Tongue (tissue), 2 donors: ENCODE measurements around the gene UBE2Q2. TPM values are rescaled to one million over a fixed set of nuclear protein-coding genes. Genes with fewer than 3 reads are reported as not detected.
"Not testable (repeated sequence)": the region's sequence is repeated elsewhere in the genome, so short reads cannot be mapped to it uniquely, and the experiment has no call there.

Experiments used
- DNase-seq: peaks from one replicate; pipeline ENCODE4 v3.0.0-alpha.2; 2015
- total RNA-seq: library from RNA; depleted of rRNA; stranded (reverse); fragments of >200 nt; gene quantifications from one replicate; pipeline ENCODE4 v1.2.3, GENCODE V29; 2014

UBE2Q2 gene
- total RNA-seq, result 51.0 TPM

DNA sequence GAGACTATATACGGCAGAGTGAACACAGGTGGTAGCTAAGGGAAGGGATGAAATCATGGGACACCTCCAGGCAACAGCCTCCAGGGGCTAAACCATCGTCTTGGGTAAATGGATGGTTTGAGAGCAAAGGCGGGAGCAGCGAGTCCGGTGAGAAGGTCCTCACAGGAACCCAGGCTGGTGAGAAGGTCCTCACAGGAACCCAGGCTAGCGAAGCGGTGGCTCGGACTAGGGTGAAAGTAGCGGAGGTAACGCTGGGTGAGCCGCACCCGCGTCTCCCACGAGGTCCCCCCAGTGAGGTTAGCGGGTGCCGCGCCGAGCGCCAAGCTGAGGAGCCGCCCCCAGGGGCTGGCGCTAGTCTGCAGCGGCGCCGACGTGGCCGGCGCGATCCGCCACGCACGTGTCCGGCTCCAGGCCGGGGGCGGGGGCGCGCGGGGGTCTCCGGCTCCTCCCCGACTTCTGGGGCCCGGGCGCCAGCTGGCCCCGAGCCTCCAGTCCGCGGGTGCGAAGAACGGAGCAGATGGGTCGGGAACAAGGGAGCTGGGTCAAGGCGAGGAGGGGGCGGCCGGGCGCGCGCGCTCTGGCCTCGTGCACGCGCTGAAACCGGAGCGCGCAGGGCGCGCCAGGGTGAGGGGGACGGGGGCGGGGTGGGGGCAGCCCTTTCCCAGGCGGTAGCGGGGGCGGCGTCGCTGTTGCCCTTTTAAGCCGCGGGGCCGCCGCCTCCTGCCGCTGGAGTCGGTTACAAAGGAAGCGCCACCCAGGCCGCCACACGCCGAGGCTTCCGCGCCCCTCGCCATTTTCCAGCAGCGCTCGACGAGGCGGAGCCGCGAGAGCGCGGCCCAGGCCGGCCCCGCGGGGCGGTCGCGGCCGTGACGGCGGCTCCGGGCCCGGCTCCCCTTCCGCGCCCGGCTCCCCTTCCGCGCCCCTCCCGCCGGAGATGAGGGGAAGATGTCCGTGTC is at the start of gene UBE2Q2:
Gene UBE2Q2, plus strand, starts transcription at position 726 of the 956 bp plus-strand sequence. Its CDS starts 220 bp downstream, at position 946.
- DNase-seq, result peak; percentile 86

DNA sequence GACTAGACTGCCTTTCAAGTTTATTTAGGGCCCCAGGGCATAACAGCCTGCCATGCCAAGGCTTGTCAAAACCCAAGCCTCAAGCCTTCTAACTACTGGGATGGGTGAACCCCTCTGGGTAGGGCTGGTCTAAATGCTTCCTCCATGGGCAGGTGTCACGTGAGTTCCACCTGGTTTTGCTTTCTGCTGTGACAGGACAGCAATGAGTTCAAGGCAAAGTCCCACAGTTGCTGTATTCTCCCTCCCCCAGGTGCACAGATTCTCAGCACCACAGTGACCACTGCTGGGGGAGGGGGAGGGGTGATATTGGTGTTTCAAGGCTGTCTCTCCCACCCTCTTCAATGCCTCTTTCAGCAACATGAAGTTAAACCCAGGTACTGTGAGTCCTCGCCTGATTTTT is 46.9 kb upstream of the UBE2Q2 start:
- no peak for DNase-seq

DNA sequence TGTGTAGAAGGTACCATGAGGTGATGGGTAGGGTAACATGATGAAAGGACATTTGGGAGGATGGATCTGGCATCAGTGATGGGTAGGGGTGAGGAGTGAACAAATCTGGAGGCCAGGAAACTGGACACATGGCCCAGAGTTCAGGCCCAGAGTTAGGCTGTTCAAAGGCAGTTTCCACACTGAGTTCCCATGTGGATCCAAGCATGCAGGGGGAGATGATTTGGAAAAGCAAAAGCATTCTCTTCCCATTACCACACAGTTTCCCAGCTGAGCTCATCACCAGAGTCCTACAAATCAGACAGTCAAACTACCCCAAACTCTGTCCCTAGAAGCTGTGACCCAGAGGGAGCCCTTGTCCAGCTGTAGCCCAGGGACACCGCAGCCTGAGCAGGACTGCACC is 46.1 kb upstream of the UBE2Q2 start:
- DNase-seq, result not testable (repeated sequence)

DNA sequence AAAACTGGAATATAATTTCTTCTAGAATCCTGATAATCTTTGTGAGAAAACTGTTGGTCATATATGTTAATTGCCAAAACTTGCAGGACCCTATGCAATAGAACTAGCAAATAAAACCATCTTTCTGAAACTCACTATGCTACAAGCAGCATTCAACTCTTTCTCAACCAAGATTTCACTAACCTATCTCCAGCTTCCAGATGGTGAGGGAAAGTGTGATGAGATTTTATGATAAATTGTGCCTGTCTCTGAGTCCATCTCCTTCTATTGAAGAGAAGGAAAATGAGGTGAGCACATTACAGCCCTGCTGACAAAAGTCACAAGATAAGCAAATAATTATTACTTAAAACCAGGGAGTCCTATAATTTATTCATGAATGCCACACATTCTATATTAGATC is 44.1 kb upstream of the UBE2Q2 start:
- no peak for DNase-seq

DNA sequence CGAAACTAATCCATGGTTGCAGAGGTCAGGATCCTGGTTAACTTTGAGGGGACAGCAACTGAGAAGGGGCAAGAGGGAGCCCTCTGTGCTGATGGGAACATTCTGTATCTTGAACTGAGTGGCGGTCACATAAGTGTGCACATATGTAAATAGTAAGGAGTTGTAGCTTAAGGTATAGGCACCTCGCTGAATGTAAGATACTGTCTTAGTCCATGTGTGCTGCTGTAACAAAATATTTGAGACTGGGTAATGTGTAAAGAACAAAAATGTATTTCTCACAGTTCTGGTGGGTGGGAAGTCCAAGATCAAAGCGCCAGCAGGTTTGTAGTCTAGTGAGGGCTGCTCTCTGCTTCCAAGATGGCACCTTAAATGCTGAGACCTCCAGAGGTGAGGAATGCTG is 42.8 kb upstream of the UBE2Q2 start:
- DNase-seq, result not testable (repeated sequence)

DNA sequence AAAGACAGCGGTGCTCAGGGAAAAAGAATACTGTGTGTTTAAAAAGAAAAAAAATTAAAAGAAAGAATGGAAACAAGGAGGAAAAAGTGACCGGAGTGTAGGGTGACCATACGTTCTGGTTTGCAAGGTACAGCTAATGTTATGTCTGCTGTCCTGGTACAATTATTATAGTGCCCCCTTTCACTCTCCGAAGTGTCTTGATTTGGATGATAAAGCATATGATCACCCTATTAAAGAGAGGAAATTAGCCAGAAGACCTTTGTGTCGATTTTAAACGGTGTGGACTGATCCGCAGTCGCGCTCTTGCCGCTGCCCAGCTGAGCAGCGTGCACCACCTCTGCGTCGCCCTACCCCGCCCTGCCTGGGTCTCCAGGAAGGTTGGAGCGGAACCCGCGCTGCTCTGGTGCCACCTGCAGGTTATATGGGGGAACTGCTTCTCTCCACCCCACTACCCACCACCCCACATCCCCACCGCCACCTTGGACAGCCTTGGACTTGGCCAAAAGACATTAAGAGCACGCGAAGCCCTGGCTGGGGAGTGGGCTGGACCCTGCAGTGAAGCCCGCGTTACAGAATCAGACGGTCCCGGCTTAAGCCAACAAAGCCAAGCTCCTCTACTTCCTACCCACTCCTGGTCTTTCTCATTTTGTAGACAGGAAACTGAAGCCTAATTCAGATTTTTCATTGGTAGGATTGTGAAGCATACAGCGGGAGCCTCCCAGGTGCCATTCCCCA is 41.2 kb upstream of the UBE2Q2 start:
- peak; percentile 90 for DNase-seq

DNA sequence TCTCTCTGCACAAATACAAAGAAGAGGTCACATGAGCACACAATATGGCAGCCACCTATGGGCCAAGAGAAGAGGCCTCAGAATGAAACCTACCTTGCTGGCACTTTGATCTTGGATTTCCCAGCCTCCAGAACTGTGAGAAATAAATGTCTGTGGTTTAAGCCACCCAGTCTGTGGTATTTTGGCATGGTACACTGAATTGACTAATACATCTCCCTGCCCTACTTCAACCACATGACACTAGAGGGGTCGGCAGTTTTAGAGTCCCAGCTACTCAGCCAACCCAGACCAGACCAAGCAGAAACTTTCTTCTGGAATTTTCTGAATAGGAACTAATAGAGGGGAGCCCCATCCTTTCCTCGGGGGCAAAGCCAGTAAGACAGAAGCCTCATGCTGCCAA is 35.8 kb upstream of the UBE2Q2 start:
- DNase-seq, result not testable (repeated sequence)

DNA sequence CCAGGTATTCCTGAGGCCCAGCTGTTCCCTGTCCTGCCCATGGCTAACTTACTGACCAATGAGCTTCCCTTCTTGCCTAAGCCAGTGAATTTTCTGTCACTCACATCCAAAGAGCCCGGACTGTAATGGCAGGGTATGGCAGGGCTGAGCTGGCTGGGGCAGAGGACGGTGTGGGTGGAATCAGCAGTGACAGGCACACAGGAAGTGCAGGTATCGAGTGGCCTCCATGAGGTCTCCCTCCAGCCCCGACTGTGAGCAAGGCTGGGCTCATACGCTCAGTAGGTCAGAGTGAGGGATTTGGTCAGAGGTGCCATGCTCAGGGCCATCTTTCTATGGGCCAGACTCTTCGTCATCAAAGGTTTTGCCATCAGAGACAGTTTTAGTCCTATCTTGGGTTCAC is 35.2 kb upstream of the UBE2Q2 start:
- DNase-seq, result not testable (repeated sequence)

DNA sequence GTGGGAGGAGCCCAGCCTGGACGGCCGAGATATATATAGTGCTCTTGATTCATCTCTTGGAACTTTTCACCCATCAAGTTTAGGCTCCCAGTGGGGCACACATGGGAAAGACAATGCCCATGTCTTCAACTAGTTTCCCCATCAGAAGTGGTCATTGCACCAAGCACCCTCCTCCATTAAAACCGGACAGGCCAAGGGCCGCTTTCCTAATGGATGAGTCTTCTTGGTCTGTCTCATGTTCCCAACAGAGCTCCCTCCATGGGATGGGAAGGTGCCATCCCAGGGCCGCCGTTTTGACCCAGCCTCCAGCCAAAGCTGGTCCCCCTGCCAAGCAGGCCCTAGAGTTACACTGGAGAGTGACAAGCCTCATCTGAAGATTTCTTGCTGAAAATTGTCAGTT is 34.7 kb upstream of the UBE2Q2 start:
- no peak for DNase-seq

DNA sequence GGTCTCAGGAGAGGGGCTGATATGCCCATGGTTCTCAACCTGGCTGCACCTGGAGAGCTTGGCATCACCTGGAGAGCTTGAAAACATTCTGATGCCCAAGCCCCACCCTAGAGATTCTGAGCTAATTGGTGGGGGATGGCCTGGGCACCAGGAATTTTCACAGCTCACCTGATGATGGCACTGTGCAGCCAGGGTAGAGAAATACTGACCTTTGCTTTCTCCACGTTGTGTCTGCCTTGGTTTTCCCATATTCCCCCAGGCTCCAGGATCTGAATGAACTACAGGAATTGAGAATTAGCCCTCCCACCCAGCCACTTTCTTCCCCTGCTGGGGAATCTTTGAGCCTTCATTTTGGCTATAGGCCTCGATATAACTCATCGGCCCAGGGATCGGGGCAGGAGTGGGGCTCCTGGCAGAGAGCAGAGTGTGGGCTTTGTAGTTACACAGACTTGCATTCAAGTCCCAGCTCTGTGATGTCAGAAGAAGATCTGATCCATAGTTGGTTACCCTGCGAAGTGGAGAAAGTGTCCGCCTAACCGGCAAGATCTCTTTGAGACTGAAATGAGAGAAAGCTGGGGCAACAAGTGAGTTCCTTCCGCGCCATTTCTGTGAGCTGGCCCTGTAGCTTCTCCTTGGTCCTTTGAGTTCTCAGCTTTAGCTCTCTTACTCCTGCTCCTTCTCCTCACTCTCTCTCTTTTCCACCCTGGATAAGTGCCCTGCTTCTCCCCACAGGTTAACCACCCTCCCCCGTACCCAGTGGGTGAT is 33.1 kb upstream of the UBE2Q2 start:
- peak; percentile 7 for DNase-seq

DNA sequence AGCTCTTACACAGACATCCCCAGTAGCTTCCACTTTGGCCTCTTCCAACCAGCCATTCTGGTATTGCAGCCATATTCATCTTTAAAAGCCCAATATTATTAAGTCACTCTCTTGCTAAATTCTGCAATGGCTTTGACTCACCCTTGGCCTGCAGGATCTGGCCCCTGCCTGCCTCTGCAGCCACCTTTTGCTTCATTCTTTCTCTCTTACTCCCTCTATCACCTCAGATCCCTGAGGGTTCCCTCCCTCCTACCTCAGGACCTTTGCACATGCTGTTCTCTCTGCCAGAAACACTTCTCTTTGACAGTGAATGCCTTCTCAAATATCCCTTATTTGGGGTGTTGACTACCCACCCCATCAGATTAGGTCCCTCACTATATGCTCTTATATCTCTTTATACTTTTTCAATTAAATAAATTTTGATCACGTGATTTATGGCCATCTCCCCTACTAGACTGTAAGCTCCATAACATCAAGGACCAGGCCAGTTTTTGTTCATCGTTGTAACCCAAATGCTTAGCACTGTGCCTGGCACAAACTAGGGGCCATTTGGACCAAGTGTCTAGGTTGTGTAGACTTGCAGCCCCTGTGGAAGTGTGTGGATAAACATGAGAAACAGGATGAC is 32.3 kb upstream of the UBE2Q2 start:
- no peak for DNase-seq

DNA sequence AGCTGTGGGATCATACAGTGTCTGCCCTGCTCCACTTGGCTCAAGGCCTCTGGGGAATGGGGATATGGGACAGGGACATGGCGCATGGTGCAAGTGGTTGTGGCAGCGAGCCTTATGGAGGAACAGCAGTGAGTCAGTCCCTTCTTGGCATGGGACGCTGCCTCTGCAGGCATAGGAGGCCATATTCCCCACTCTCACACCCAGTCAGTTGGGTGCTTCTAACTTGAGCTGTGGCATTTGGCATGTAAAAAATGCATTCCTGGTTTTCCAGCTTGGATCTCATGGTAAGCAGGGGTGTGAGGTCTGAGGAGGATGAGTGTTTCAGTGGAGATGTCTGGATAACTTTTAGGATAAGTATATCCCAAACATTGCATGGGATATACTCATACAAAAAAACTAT is 31.6 kb upstream of the UBE2Q2 start:
- no peak for DNase-seq

DNA sequence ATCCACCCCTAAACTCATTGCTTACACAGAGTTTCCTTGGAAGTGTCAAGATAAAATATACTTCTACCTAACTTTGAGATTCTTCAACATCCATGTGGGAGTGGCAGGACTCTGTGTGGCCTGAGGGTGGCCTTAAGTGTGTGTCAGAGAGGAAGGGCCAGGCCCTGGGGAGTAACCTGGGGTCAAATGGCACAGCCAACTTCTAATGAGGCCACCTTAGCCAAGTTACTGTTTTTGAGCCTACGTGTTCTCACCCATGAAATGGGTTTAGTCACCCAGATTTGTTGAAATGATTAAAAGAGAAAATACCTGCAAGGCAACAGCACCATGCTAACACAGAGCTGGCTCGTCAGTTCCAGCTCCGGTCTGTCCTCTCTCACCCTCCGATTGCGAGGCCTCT is 28.5 kb upstream of the UBE2Q2 start:
- no peak for DNase-seq

DNA sequence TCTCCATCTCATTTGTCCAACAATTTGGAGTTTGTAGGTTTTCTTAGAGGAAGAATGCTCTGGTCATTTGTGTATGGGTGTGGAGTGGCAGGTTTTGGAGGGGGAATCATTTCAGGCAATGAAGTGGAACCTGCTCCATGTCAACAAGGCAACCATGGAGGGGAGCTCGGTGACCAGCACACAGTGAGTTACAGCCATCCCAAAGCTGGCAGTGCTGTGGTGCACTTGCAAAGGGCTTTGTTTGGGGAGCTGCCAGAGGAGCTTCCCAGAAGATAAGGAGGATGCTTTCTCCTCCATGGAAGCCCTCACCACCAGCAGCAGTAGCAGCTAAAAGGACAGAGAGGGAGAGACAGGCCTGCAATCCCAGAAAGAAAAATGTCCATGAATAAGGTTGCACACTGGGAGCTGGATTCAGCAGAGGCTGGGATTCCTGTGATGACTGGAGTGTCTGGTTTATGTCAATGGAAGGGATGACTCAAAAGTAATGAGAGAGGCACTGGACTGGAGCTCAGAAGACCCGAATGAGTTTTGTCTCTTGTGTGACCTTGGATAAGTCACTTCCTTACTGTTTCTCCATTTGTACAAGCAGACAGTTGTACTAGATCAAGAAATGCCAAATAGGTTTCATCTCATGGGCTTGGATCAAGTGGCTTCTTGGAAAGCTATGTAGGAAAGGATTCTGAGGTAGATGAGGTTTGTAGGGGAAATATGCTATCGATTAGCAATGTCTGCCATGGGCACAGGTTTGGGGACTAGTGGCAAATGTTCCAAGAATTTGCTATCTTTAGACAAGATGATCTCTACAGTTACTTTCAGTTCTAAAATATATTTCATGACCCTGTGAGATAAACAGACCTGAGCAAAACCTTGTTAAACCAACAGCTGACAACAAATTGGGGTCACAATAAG is 27.2 kb upstream of the UBE2Q2 start:
- DNase-seq, result no peak

DNA sequence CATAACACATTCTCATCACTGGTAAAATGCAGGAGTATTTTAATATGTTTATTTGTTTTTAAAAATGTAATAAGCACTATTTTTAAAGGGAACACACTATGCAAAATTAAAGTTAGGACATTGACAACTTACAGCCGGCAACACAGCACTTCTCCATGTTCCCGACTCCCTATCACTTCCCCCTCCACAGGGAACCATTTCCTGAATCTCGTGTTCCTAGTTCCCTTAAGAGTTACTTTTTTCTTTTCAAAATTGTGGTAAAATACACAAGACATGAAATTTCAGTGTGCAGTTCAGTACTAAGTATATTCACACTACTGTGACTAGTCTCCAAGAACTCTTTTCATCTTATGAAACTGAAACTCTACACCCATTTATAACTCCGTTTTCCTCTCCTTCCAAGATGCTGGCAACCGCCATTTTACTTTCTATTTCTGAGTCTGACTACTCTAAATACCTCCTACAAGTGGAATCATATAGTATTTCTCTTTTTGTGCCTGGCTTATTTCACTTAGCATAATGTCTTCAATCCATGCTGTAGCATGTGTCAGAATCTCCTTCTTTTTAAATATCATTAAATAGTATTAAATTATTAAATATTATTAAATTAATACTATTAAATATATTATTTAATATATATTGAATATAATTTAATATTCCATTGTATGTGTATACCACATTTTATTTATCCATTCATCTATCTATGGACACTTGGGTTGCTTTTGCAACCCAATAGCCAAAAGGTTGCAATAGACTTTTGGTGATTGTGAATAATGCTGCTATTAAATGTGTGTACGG is 25.9 kb upstream of the UBE2Q2 start:
- DNase-seq, result peak; percentile 42

DNA sequence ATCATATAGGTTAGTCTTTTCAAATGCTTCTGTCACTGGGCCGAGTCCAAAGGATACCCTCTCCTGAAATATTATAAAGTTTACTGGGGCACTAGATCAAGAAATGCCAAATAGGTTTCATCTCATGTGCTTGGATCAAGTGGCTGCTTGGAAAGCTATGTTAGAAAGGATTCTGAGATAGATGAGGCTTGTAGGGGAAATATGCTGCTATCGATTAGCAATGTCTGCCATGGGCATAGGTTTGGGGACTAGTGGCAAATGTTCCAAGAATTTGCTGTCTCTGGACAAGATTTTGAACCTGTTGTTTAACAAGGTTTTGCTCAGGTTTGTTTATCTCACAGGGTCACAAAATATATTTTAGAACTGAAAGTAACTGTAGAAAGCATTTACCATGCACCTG is 23.0 kb upstream of the UBE2Q2 start:
- DNase-seq, result no peak

DNA sequence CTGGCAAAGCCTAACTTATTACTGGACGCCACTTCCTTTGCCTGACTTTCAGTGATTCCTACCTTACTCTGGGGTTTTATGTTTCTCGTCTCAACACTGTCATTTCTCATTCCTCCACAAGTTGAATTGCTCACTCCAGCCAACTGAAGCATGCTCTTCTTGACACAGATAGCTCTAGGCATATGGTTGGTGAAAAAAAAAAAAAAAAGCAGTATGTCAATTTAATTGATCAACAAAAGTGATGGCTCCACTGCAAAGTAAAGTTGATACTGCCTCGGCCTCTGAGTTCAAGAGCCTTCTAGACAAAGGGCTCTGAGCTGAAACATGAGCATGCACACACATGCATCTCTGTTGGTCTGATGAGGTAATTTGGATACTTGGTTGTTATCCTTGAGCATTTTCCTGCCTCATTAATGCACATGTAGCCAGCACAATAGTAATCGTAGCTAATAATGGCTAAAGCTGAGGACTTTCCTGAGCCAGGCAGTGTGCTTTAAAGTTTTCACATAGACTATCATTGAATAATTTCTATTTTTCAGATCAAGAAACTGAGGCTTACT is 21.4 kb upstream of the UBE2Q2 start:
- DNase-seq, result no peak

DNA sequence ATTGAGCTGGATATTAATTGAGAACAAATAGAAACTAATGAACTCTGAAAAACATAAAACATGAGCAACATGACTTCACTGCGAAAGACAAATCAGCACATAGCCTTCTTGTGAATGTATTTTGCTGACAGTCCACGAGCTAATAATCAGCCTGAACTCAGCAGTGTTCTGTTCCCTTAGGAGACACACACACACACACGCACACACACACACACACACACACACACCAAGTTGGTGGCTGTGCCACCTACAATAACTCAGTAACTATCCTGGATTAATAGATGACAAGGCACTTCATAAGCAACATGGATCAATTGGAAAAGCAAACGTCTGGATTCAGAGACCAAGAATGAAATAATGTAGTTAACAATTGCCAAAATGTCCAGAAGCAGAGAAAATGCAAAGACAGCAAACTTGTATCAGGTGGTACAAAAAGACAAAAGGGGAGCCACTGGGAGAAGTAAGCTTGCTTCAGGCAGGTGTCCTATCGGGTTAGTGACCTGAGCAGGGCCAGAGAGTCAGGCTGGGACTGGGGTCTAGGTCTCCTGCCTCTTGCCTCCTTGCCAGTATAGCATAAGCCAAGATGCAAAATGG is 20.5 kb upstream of the UBE2Q2 start:
- DNase-seq, result no peak

DNA sequence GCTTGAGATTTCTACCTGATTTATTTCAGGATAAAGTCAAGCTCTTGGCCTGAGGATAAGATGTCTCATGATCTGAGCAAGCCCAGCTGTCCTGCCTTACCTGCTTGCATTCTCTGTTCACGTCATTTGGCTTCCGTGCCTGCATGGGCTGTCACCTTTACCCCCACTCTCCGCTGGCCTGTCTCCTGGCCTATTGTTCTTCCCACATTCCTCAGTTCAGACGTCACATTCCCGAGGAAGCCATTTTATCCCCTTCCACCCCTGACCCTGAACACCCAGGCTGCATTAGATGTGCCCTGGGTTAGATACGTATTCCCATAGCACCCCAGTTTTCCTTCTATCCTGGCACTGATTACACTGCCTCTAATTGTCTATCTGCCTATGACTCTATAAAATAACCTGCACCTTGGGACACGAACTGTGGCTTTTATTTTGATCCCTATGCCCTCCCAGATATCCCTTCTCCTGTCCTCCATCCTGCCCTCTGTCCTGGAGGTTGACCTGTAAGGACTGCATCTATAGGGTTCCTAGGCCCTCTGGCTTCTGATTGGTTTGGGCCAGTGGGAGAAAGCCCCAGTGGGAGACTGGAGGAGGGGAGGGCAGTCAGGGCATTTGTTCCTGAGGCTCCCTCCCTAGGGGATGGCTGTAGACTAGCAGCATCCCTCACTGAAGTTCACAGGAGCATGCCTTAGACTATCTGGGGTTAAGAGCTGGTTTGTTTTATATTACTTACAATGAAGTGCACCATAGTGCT is 19.2 kb upstream of the UBE2Q2 start:
- no peak for DNase-seq
